GM06990 (cell line): ENCODE results near the gene CCM2.

Experiments
- DNase-seq: peaks from one replicate; pipeline ENCODE4 v3.0.0-alpha.2; 2011; ENCODE audit not compliant: insufficient read length; ENCODE audit errors: extremely low read depth
- H3K27me3 ChIP-seq: replicated peaks from 2 replicates; pipeline ENCODE4 v1.6.0; 2011; ENCODE audit warnings: low read length; ENCODE audit not compliant: control insufficient read depth, insufficient read depth
- H3K36me3 ChIP-seq: 2 replicates; pipeline ENCODE4 v1.5.1; 2011; ENCODE audit warnings: low read length; ENCODE audit not compliant: control insufficient read depth, insufficient read depth
- H3K4me3 ChIP-seq: replicated peaks from 2 replicates; pipeline ENCODE4 v1.5.1; 2011; ENCODE audit warnings: low read depth, mild to moderate bottlenecking, control low read depth, low read length
- CTCF ChIP-seq: IDR thresholded peaks from 2 replicates; pipeline ENCODE4 v1.5.1; 2011; ENCODE audit warnings: low read length, control low read depth, mild to moderate bottlenecking, inconsistent platforms; ENCODE audit not compliant: insufficient read depth, poor library complexity, severe bottlenecking

Gene CCM2

GRCh38 chr7:44964384-44964830, 35.6 kb upstream of the CCM2 start:
- Histone ChIP-seq H3K27me3 (no peaks in the 10 kb centered on the region), H3K4me3 (no peak overlapping the region), H3K36me3 (peaks cover 51% of the 10 kb centered on the region)
- peak; percentile 21 for TF ChIP-seq CTCF
- DNase-seq: no peak

- H3K4me3 ChIP-seq: no peak overlapping the region
Observed at GRCh38 chr7:44964831-44965440, 35.1 kb upstream of the CCM2 start.

GRCh38 chr7:44965441-44965903, 34.5 kb upstream of the CCM2 start:
- H3K36me3 ChIP-seq: peaks cover 57% of the 10 kb centered on the region
- H3K27me3 ChIP-seq: no peaks in the 10 kb centered on the region
- no peak overlapping the region for H3K4me3 ChIP-seq
- TF ChIP-seq CTCF: no peak
- no peak for DNase-seq

More at GRCh38 chr7:44964831-44965440, 35.1 kb upstream of the CCM2 start:
- no peak for TF ChIP-seq CTCF
- no peak for DNase-seq
- Histone ChIP-seq H3K27me3 (no peaks in the 10 kb centered on the region), H3K36me3 (peaks cover 56% of the 10 kb centered on the region)

- DNase-seq: no peak
- no peaks in the 10 kb centered on the region for H3K27me3 ChIP-seq
- peaks cover 63% of the 10 kb centered on the region for H3K36me3 ChIP-seq
- H3K4me3 ChIP-seq: no peak overlapping the region
- TF ChIP-seq CTCF: no peak
Observed at GRCh38 chr7:44965937-44966730, 33.9 kb upstream of the CCM2 start.

GRCh38 chr7:44966731-44967538, 33.1 kb upstream of the CCM2 start:
- peaks cover 68% of the 10 kb centered on the region for H3K36me3 ChIP-seq

More at GRCh38 chr7:44966731-44967538, 33.1 kb upstream of the CCM2 start:
- TF ChIP-seq CTCF: no peak
- no peaks in the 10 kb centered on the region for H3K27me3 ChIP-seq
- DNase-seq: no peak
- no peak overlapping the region for H3K4me3 ChIP-seq
